ENCODE data around the gene DIRAS3.
"Not testable (repeated sequence)": the region's sequence is repeated elsewhere in the genome, so short reads cannot be mapped to it uniquely, and the experiment has no call there.

DIRAS3 gene, protein sequence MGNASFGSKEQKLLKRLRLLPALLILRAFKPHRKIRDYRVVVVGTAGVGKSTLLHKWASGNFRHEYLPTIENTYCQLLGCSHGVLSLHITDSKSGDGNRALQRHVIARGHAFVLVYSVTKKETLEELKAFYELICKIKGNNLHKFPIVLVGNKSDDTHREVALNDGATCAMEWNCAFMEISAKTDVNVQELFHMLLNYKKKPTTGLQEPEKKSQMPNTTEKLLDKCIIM

DNA sequence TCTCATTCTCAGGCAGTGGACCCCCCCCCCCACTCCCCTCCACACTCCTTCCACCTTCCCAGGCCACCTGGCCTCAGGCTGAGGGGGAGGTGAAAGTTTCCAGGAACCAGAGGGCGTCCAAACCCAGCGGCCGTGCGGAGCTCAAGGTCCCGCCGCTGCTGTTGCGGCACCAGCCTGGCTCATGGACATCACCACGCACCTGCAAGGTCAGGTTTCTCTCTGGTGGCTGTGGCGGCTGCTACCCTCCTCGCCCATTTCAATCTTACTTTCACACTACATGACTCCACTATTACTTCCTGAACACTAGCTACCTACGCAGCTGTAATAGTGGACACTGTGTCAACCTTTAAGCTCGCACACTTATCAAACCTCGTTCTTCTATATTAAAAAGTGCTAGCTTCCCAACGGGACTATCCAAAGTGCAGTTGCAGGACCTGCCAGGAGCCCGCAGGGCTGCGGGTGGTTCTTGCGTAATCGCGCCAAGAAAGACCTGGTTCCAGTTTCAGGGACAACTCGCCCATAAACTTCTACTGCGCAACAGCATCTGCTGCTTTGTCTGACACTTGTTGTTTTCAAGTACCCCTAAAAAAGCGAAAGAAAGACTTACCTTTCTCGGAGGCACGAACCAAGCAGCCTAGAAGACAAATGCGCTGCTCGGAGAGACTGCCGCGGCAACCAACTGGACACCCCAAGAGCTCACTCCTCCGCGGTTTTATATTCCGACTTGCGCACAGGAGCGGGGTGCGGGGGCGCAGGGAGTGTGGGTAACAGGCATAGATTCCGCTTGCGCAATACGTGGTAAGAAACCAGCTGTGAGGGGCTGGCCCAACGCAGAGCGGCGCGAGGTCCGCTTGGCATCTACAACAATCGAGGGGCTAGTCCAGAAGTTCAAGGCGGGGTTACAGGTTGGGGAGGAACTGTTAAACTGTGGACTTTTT is at the start of gene DIRAS3:
Gene DIRAS3 (minus strand): TSS at position 687 of the 938 bp plus-strand sequence. CDS start 3,330 bp downstream, outside the sequence.
- no peak for DNase-seq (ENCODE audit: low read depth in 2 of 2)

DNA sequence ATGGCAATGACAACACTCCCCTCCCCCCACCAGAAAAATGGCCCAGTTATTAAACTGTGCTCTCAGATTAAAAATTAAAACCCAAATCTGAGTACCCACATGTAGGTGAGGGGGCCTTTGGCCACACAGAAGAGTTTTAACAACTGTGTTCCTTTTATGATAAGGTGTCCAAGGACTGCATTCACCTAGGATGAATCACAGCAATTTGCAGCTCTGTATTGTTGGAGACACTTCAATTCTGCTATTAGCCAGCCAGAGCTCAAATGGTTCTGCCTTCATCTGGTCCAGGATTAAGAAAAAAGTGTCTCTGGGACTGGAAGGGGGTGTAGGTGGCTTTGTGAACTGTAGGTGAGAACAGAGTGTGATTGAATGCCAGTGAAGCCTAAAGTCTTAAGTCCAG is 43.3 kb upstream of the DIRAS3 start:
- DNase-seq (ENCODE audit: low read depth in 2 of 2), result no peak

DNA sequence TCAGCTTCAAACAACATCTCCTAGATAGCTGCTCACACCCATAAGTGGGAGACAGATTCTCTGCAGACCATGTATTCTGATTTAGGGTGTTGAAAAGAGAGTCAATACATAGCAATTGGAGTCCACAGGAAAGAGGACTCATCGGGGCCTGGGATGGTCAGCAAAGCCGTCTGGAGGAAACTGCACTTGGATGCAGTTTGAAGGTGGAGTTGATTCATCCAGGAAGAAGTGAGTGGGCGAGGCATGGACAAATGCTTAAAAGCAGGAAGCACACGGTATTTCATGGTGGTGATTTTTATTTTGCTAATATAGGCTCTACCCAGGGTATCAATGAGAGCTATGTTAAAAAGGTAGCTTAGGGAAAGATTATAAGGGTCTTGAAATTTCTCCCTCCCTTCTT is 36.8 kb upstream of the DIRAS3 start:
- DNase-seq (ENCODE audit: low read depth in 2 of 2), result no peak

DNA sequence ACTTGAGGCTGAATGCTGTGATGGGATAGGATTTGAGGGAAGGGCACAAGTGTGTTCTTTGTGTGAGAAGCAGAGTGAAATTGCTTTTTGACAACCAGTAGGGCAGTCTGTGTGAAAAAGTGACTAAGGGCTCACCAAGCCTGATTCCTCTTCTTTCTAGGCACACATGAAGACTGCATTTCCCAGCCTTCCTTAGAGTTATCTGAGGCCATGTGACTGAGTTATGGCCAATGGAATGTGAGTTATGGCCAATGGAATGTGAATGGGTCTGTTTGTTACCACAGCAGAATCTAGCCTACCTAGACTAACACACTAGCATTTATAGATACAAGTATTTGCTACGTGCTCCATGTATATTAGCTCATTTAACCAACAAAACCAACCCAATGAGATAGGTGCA is 35.3 kb upstream of the DIRAS3 start:
- no peak for DNase-seq (ENCODE audit: low read depth in 2 of 2)

DNA sequence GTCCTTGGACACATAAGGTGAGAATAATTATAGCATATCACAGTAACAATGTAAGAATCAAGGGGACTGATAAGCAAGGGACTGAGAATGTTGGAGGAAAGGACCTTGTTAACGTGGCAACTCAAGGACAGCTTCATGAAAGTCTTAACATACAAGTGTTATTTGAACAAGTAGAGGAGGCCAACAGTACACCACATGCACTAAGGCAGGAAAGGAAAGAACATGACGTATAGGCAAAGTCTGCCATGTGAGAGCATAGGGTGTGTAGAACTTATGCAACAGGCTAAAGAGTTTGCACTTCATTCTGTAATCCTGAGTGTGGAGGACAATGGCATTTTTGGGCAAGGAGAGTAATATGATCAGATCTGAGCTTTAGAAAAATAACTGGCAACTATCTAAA is 33.3 kb upstream of the DIRAS3 start:
- DNase-seq (ENCODE audit: low read depth in 2 of 2), result no peak

DNA sequence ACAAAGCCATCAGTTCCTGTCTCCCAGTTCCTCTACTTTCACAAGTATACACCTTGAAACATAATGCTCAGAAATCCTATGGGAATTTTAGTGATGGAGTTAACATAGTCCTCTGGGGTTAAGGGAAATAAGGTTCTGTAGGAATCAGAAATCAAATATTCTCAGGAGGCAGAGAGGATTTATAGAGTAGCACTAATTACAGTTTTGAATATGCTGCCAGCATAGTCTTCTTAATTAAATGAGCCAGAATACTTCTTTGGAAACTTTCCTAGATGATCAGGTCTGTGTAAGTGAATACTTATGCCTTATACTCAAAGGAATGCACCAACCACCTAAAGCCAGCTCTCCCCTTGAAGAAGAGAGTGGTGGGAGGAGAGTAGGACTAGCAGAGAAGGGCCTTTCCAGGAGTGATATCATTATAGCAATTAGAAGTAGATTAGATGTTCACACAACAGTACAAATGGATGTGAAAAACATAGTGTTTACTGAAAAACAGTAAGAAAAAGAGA is 31.4 kb upstream of the DIRAS3 start:
- DNase-seq (ENCODE audit: low read depth in 2 of 2), result no peak

DNA sequence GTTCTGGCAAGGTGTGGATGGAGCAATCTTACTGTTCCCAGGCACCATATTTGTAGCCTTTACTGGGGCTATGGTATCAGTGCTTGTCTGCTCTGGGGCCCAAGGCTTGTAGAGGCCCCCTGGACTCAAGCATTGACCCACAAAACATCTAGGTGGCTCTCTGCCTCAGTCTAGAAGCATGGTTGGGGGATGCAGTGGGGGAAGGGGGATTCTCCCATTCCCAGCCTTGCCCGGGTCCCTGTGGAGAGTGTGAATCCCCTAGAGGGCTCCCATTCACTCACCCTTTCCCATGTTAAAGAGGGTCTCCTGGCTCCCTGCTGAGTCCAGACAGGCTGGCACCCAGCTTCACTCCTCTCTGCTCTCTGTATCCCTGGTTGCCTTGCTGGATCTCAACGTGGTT is 28.2 kb upstream of the DIRAS3 start:
- DNase-seq (ENCODE audit: low read depth in 2 of 2), result no peak

DNA sequence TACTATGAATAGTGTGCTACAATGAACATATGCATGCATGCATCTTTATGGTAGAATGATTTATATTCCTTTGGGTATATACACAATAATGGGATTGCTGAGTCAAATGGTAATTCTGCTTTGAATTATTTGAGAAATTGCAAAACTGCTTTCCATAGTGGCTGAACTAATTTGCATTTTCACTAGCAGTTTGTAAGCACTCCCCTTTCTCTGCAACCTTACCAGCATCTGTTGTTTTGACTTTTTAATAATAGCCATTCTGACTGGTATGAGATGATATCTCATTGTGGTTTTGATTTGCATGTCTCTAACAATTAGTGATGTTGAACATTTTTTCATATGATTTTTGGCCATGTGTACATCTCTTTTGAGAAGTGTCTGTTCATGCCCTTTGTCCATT is 24.0 kb upstream of the DIRAS3 start:
- DNase-seq (ENCODE audit: low read depth in 2 of 2), result no peak

DNA sequence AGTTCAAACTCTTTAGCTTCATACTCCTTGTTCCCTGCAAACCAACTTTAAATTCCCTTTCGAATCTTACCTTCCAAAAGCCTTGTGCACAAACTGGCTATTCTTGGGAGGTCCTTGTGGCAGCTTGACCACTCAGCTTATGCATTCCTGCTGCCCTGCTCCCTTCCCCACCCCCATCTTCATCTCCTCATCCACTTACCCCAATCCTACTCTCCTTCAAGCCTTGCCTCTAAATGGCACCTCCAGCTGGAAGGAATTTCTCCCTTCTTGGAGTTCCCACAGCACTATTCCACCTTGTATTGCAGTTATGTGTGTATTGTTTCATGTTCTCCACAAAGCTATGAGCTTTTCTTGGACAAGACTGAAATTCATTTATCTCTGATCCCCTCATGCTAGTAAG is 15.3 kb upstream of the DIRAS3 start:
- no peak for DNase-seq (ENCODE audit: low read depth in 2 of 2)

DNA sequence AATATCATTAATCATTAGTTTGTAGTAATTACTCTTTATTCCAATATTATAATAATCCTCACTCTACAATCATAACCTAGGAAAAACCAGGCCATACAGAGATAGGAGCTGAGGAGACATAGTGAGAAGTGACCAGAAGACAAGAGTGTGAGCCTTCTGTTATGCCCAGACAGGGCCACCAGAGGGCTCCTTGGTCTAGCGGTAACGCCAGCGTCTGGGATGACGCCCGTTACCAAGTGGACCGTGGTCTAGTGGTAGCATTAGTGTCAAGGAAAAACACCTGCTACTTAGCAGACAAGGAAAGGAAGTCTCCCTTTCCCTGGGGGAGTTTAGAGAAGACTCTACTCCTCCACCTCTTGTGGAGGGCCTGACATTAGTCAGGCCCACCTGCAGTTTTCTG is 7.6 kb upstream of the DIRAS3 start:
- DNase-seq (ENCODE audit: low read depth in 2 of 2), result not testable (repeated sequence)

DNA sequence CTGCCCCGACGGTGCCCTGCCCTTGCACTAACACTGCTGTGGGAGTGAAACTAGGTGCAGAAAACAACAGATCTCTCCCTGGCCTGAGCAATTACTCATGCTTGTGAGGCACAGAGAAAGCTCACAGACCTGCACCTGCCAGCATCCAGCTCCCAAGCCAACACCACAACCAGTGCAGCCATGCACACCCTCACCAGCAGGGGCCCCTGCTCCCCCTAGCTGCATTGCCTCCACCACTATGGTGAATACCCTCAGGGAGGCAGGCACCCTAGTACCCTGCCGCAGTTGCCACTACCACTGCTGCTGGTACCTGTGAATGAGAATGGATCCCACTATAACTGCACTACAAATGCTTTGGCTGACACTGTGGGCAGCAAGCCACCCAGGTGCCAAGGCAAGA is 7.1 kb upstream of the DIRAS3 start:
- no peak for DNase-seq (ENCODE audit: low read depth in 2 of 2)

DNA sequence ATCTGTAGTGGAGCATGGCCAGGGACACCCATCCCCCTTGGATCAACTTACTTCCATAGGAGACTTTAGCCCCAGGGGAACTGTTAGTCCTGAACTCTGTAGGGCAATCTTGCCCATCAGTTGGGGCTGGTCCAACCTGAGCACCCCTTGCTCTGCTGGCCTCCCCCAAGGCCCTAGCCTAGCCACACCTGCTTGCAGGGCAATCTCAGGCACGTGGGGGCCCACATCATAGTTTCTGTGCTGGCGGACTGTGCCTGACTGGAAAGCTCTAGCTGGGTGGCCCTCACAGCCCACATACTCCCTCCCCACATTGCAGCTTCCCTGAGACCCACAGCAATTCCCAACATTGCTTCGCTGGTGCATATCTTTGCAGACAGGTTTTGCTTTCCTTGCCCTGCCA is 6.6 kb upstream of the DIRAS3 start:
- DNase-seq (ENCODE audit: low read depth in 2 of 2), result no peak

DNA sequence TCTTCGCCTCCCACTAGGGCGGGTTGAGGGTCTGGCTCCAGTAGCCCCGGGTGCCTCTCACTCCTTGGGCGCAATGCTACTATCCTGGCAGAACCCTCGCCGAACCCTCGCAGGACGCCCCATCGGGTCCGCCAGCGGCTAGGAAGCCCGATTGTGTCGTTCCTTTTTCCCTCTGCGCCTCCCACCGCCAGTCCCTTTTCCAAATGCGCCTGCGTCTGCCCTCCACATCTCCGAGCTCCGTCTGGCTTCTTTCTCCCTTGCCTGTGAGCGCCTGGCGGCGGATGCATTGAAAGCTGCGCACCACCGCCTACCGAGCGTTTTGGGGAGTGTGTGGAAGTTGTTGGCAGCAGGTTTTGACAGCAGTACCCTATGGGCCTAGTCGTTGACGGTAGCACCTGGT is 1.0 kb upstream of the DIRAS3 start:
- DNase-seq (ENCODE audit: low read depth in 2 of 2), result no peak

DNA sequence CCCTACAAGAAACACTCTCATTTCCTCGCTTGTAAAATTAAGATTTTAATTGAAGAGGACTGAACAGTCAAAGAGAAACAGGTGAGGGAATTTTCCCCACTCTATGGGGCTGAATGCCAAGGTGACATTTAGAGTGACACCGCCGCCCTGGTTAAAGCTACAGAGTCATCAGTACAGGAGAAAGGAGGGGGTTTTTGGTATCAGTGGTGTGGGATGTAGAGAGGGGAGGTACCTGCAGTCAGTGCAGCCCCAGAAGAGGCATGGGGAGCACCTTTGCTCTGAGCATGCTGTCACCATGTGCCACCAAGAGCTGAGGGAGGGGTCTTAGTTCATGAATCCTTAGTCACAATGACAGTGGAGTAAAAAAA is 2.8 kb downstream of the DIRAS3 start:
- no peak for DNase-seq (ENCODE audit: low read depth in 2 of 2)

DNA sequence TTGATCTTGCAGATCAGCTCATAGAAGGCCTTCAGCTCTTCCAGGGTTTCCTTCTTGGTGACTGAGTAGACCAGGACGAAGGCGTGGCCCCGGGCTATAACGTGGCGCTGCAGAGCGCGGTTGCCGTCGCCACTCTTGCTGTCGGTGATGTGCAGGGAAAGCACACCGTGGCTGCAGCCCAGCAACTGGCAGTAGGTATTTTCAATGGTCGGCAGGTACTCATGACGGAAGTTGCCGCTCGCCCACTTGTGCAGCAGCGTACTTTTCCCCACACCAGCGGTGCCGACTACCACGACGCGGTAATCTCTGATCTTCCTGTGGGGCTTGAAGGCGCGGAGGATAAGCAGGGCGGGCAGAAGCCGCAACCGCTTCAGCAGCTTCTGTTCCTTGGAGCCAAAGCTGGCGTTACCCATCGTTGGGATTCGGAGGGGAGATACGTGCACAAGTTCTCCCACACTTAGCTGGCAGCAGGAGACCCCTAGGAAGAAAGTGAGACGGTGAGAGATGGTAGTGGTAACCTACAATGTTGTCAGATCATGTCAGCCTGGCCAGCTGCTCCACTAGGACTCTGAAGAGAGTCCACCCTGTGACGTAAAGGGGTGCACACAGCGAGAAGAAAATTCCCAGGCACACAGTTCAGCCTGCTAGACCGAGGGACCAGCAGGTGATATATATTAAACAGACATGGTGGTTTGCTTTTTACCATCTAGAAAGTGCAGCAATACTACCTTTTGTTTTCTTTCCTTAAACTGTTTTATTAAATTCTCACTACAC is 3.4 kb downstream of the DIRAS3 start:
- DNase-seq (ENCODE audit: low read depth in 2 of 2), result no peak

DNA sequence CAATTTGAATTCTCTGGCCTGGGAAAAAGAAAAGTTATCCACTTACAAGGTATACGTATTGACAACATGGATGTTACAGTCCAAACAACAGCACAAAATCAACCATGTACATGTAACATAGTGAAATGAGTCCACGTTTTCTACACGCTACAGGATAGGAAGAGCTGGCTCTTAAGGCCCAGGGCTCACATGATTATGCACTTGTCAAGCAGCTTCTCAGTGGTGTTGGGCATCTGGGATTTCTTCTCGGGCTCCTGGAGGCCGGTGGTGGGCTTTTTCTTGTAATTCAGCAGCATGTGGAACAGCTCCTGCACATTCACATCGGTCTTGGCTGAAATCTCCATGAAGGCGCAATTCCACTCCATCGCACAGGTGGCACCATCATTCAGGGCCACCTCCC is 4.0 kb downstream of the DIRAS3 start:
- no peak for DNase-seq (ENCODE audit: low read depth in 2 of 2)

DNA sequence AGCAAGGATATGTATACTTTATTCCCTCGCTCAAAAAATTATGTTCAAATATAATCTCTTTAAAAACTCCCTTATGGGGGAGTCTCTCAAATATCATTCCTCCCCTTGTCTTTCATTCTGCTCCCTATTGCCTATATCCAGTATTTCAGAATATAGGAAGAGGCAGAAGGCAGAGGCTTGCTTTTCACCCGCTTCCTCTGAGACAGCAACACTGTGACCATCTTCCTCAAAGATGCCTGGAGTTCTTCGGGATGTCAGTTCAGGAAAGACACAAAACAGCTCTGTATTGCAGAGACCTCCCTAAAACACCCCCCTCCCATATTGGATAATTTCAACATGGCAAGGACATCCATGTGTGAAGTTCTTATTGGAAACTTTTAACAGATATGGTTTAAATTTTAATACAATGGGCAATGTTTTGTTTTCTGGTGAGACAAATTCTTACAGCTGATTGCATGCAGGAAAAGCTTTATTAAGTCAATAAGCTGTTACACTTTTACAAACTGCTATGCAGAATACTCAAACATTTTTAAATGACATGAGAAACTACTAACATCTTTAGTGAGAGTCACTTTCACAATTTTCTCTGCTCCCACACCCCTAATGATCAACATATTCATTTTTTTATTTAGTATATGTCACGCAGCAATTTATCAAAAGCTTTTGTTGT is 4.8 kb downstream of the DIRAS3 start:
- no peak for DNase-seq (ENCODE audit: low read depth in 2 of 2)

DNA sequence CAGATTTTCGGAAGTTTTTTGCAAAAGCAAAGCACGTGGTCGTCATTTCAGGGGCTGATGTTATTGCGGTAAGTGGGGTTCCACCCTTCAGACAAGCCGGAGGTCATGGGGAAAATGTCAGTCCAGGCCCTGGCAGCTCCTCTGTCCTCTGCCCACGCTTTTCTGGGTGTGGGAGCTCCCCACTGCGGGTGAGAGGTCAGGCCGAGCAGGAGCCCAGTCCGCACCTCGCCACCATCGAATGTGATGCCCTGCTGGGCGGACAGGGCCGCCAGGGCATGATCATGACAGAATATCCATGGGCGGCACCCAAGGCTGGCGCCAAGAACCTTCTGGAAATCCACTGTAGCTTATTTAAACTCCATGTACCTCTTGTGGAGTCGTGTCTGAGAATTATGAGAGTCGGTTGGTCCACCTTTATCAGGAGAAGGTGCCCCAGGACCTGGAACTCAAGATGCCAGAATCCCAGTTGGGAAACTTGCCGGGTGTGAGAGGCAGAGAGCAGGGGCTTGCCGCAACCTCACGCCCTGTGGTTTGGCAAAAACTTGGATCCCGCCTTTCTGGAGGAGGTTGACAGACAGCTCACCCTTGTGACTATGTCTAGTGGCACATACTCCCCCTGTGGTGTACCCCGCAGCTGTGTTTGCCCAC is 6.9 kb downstream of the DIRAS3 start:
- DNase-seq (ENCODE audit: low read depth in 2 of 2), result no peak

DNA sequence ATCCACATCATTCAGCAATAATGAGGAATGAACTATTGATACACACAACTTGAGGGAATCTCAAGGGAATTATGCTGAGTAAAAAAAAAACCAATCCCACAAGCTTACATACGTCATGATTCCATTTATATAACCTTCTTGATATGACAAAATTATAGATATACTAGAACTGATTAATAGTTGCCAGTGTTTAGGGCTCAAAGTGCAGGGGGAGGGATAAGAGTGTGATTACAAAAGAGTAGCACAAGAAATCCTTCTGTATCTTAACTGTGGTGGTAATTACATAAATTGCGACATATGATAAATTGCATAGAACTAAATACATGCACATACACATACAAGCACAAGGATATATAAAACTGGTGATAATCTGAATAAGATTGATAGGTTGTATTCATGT is 13.5 kb downstream of the DIRAS3 start:
- DNase-seq (ENCODE audit: low read depth in 2 of 2), result no peak

DNA sequence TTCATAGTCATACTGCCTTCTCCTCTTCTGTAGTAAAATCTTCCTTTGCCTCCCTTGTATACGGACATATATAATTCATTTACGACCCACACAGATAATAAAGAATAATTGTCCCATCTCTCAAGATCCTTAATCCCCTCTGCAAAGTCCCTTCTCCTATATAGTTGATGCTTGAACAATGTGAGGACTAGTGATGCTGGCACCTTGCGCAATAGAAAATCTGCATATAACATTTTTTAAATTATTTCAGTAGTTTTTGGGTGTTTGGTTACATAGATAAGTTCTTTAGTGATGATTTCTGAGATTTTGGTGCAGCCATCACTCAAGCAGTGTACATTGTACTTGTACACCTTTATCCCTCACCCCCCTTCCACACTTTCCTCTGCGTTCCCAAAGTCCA is 21.0 kb downstream of the DIRAS3 start:
- DNase-seq (ENCODE audit: low read depth in 2 of 2), result no peak

DNA sequence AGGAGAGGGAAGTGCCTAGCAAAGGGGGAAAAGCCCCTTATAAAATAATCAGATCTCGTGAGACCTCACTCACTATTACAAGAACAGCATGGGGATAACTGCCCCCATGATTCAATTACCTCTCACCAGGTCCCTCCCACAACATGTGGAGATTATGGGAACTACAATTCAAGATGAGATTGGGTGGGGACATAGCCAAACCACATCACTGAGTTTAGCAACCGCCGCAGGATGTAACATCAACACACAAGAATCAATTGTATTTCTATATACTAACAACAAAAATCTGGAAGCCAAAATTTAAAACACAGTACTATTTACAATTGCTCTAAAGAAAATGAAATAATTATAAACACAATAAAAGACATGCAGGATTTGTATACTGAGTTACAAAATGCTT is 21.9 kb downstream of the DIRAS3 start:
- DNase-seq (ENCODE audit: low read depth in 2 of 2), result no peak
